IMR-90 (cell line): ENCODE measurements around the gene IL36B. TPM values are rescaled to one million over a fixed set of nuclear protein-coding genes. Genes with fewer than 3 reads are reported as not detected.

Experiments
- ATAC-seq: fragments of 200-7000 bp; cut with Tn5 transposase; 2 replicates; pipeline ENCODE4 v1.9.1; 2020; ENCODE audit warnings: low read depth, mild to moderate bottlenecking, moderate library complexity
- BruUV-seq: library from RNA; stranded (reverse); fragments of 400-500 nt; replicated peaks from 2 replicates; lab custom pipeline; 2021; lab: Mats Ljungman, UMichigan
- CTCF ChIA-PET: fragments of 300-600 bp; formaldehyde crosslinking; extraction: SDS; loops from one replicate; lab custom pipeline; 2021; ENCODE audit warnings: antibody characterized with exemption; lab: Yijun Ruan, JAX
- POLR2A ChIA-PET: fragments of 300-600 bp; sonication (Branson Sonifier 250); formaldehyde crosslinking; loops from one replicate; lab custom pipeline; 2022; ENCODE audit warnings: antibody characterized with exemption; ENCODE audit not compliant: unreplicated experiment; lab: Charles Lee
- DNase-seq: peaks from one replicate; pipeline ENCODE4 v3.0.0; 2013
- H2AFZ ChIP-seq: replicated peaks from 2 replicates; pipeline ENCODE3; 2013; ENCODE audit warnings: low read length, mild to moderate bottlenecking; ENCODE audit not compliant: poor library complexity
- H2AK5ac ChIP-seq: 2 replicates; pipeline ENCODE4 v1.6.1; 2013; ENCODE audit warnings: low read depth, low read length, inconsistent platforms
- H2AK9ac ChIP-seq: replicated peaks from 2 replicates; pipeline ENCODE3; 2013; ENCODE audit warnings: mild to moderate bottlenecking, low read depth, low read length, moderate library complexity; ENCODE audit not compliant: poor library complexity
- H2BK120ac ChIP-seq: 2 replicates; pipeline ENCODE4 v1.6.1; 2013; ENCODE audit warnings: low read depth, low read length, inconsistent platforms
- H2BK15ac ChIP-seq: 3 replicates; pipeline ENCODE4 v1.6.1; 2013; ENCODE audit warnings: low read depth, low read length, inconsistent platforms
- H2BK20ac ChIP-seq: 2 replicates; pipeline ENCODE4 v1.6.1; 2013; ENCODE audit warnings: low read depth, mild to moderate bottlenecking, inconsistent platforms, low read length, moderate library complexity
- H2BK5ac ChIP-seq: 2 replicates; pipeline ENCODE4 v1.6.1; 2013; ENCODE audit warnings: mild to moderate bottlenecking, low read depth, low read length, inconsistent platforms; ENCODE audit not compliant: poor library complexity, severe bottlenecking
- H3K14ac ChIP-seq: replicated peaks from 2 replicates; pipeline ENCODE4 v1.6.1; 2013; ENCODE audit warnings: low read depth, low read length, inconsistent platforms
- H3K18ac ChIP-seq: 2 replicates; pipeline ENCODE4 v1.6.1; 2013; ENCODE audit warnings: low read depth, low read length, control low read depth
- H3K23ac ChIP-seq: 2 replicates; pipeline ENCODE4 v1.6.1; 2013; ENCODE audit warnings: low read depth, low read length, inconsistent platforms
- H3K27ac ChIP-seq: 2 replicates; pipeline ENCODE4 v1.5.1; 2013; ENCODE audit warnings: mild to moderate bottlenecking, control low read depth, low read length; ENCODE audit not compliant: insufficient read depth
- H3K27me3 ChIP-seq: 2 replicates; pipeline ENCODE4 v1.6.1; 2013; ENCODE audit warnings: low read length; ENCODE audit not compliant: control insufficient read depth, insufficient read depth
- H3K36me3 ChIP-seq: 2 replicates; pipeline ENCODE4 v1.6.1; 2013; ENCODE audit warnings: low read length, mixed read lengths; ENCODE audit not compliant: control insufficient read depth, insufficient read depth
- H3K4ac ChIP-seq: 2 replicates; pipeline ENCODE4 v1.6.1; 2013; ENCODE audit warnings: low read depth, low read length, inconsistent platforms
- H3K4me1 ChIP-seq: 2 replicates; pipeline ENCODE4 v1.6.1; 2013; ENCODE audit warnings: low read length, mixed read lengths; ENCODE audit not compliant: control insufficient read depth, insufficient read depth
- H3K4me2 ChIP-seq: 2 replicates; pipeline ENCODE4 v1.6.1; 2013; ENCODE audit warnings: low read depth, mild to moderate bottlenecking, control low read depth, low read length, moderate library complexity
- H3K4me3 ChIP-seq: 2 replicates; pipeline ENCODE4 v1.5.1; 2013; ENCODE audit warnings: low read depth, mild to moderate bottlenecking, control low read depth, low read length, moderate library complexity; ENCODE audit not compliant: insufficient read depth
- H3K56ac ChIP-seq: 2 replicates; pipeline ENCODE4 v1.6.1; 2013; ENCODE audit warnings: low read length, inconsistent platforms; ENCODE audit not compliant: insufficient read depth; ENCODE audit errors: extremely low read depth
- H3K79me1 ChIP-seq, 2 experiments: 2 replicates each; pipeline ENCODE4 v1.6.1; 2013; ENCODE audit warnings: low read length in 2 of 2, inconsistent platforms in 1 of 2, low read depth in 1 of 2
- H3K9ac ChIP-seq: 2 replicates; pipeline ENCODE4 v1.6.1; 2013; ENCODE audit warnings: low read depth, low read length, control low read depth
- H3K9me1 ChIP-seq: 2 replicates; pipeline ENCODE4 v1.6.1; 2013; ENCODE audit warnings: low read length, inconsistent platforms; ENCODE audit not compliant: insufficient read depth
- H3K9me3 ChIP-seq: 2 replicates; pipeline ENCODE4 v1.6.1; 2013; ENCODE audit warnings: low read length; ENCODE audit not compliant: control insufficient read depth, insufficient read depth
- H4K20me1 ChIP-seq: 2 replicates; pipeline ENCODE4 v1.6.1; 2013; ENCODE audit warnings: low read length, inconsistent platforms; ENCODE audit not compliant: insufficient read depth
- H4K5ac ChIP-seq: 2 replicates; pipeline ENCODE4 v1.6.1; 2013; ENCODE audit warnings: mild to moderate bottlenecking, low read depth, low read length, control low read depth
- H4K8ac ChIP-seq, 2 experiments: 2 replicates each; pipeline ENCODE4 v1.6.1; 2013; ENCODE audit warnings: low read depth in 2 of 2, low read length in 2 of 2, control low read depth in 1 of 2, inconsistent platforms in 1 of 2
- H4K91ac ChIP-seq: 2 replicates; pipeline ENCODE4 v1.6.1; 2013; ENCODE audit warnings: low read depth, low read length, inconsistent platforms; ENCODE audit not compliant: insufficient read depth
- CEBPB ChIP-seq: IDR thresholded peaks from 2 replicates; pipeline ENCODE4 v1.6.1; 2012; ENCODE audit warnings: low read depth, low read length, improper control_type of control experiment
- MAFK ChIP-seq: IDR thresholded peaks from 2 replicates; pipeline ENCODE4 v1.6.1; 2012; ENCODE audit warnings: low read depth, low read length, improper control_type of control experiment
- MAZ ChIP-seq: IDR thresholded peaks from 2 replicates; pipeline ENCODE4 v1.6.1; 2012; ENCODE audit warnings: low read depth, mild to moderate bottlenecking, low read length, improper control_type of control experiment, moderate library complexity, borderline replicate concordance
- MXI1 ChIP-seq: IDR thresholded peaks from 2 replicates; pipeline ENCODE4 v1.6.1; 2012; ENCODE audit warnings: low read depth, mild to moderate bottlenecking, low read length, moderate library complexity, borderline replicate concordance
- NFE2L2 ChIP-seq: fragments of 150-350 bp; IDR thresholded peaks from 2 replicates; pipeline ENCODE4 v1.6.1; 2016; ENCODE audit warnings: low read depth, mild to moderate bottlenecking, low read length
- POLR2A ChIP-seq: IDR thresholded peaks from 2 replicates; pipeline ENCODE4 v1.6.1; 2012; ENCODE audit warnings: mild to moderate bottlenecking, low read depth, low read length
- RCOR1 ChIP-seq: IDR thresholded peaks from 2 replicates; pipeline ENCODE4 v1.6.1; 2012; ENCODE audit warnings: mild to moderate bottlenecking, low read length, improper control_type of control experiment; ENCODE audit not compliant: insufficient replicate concordance
- RFX5 ChIP-seq: IDR thresholded peaks from 2 replicates; pipeline ENCODE4 v1.8.0; 2012; ENCODE audit warnings: low read depth, mild to moderate bottlenecking, low read length, moderate library complexity
- USF2 ChIP-seq: fragments of 150-350 bp; IDR thresholded peaks from 2 replicates; pipeline ENCODE4 v1.6.1; 2017; ENCODE audit warnings: mild to moderate bottlenecking, antibody characterized with exemption, low read length, low read depth
- WGBS, 2 experiments: methylation state at CpG; one replicate each; pipeline versions ENCODE4 v1.1.5 to v1.1.7; 2013; ENCODE audit warnings: missing lambda C conversion rate in 2 of 2; ENCODE audit not compliant: insufficient read length in 1 of 2; ENCODE audit errors: extremely low coverage in 2 of 2; 5-methylcytosine and 5-hydroxymethylcytosine counted together
- dilution Hi-C: fragments of 300-500 bp; cut with HindIII; formaldehyde crosslinking; loops from one replicate; pipeline ENCODE4 v1.14.3; 2018; ENCODE audit warnings: low sequenced_read_pairs; ENCODE audit not compliant: unreplicated experiment
- in situ Hi-C: fragments of 300-500 bp; cut with MboI; formaldehyde crosslinking; loops from 3 replicates; pipeline ENCODE4 v1.14.3; 2019; ENCODE audit warnings: low sequenced_read_pairs, inconsistent platforms, mixed read lengths
- intact Hi-C: fragments of 100-400 bp; cut with micrococcal nuclease; formaldehyde crosslinking; loops from 2 replicates; pipeline ENCODE4 v1.10.0; 2022
- polyA plus RNA-seq, 3 experiments: library from polyadenylated mRNA; depleted of rRNA; stranded (reverse); fragments of >200 nt; gene quantifications; 2 replicates each; pipeline ENCODE4 v1.2.3, GENCODE V29; 2012; ENCODE audit warnings: low replicate concordance in 1 of 3
- total RNA-seq: library from RNA; depleted of rRNA; stranded (reverse); fragments of >200 nt; gene quantifications from 2 replicates; pipeline ENCODE4 v1.2.3, GENCODE V29; 2012

Gene IL36B
- total and polyA plus RNA-seq, 2 of the 4 experiments (the other 2 are of a cell fraction), result not detected

- TF ChIP-seq RCOR1 (no peak), CEBPB (no peak), MXI1 (no peak), RFX5 (no peak), MAZ (no peak), MAFK (no peak), POLR2A (no peak), NFE2L2 (no peak), USF2 (no peak)
- Histone ChIP-seq H3K79me1 (no peaks in the 10 kb centered on the region), H2BK15ac (no peak overlapping the region), H3K4ac (no peak overlapping the region), H2BK20ac (no peak overlapping the region), H3K9ac (no peak overlapping the region), H4K5ac (no peak overlapping the region), H3K27me3 (no peaks in the 10 kb centered on the region; the same call in 1 of the 2 replicates), H3K56ac (no peak overlapping the region), H3K36me3 (no peaks in the 10 kb centered on the region), H4K20me1 (no peaks in the 10 kb centered on the region), H2AK9ac (no peak overlapping the region), H2AFZ (no peak overlapping the region), H2BK5ac (no peak overlapping the region), H3K4me2 (no peak overlapping the region), H2AK5ac (no peak overlapping the region), H3K9me1 (no peaks in the 10 kb centered on the region), H2BK120ac (no peak overlapping the region), H3K23ac (no peak overlapping the region), H3K9me3 (no peaks in the 10 kb centered on the region), H4K91ac (no peak overlapping the region), H3K27ac (no peak overlapping the region), H3K4me3 (no peak overlapping the region), H4K8ac (no peak overlapping the region), H3K18ac (no peak overlapping the region), H3K14ac (no peak overlapping the region), H3K4me1 (no peaks in the 10 kb centered on the region)
- CTCF ChIA-PET, result no interaction called here
- dilution Hi-C loops, result no loop called here
- POLR2A ChIA-PET, result no interaction called here
- BruUV-seq, result no TSS peak
- intact Hi-C loops, result no loop called here
- WGBS, 2 experiments, result no CpG with 5 or more reads among the region's 5 CpGs
- no peak for DNase-seq
- in situ Hi-C loops, result no loop called here
- ATAC-seq, result no peak
Measured at GRCh38 chr2:113046465-113046864, 6.2 kb downstream of the IL36B start.
